Pancreas (tissue), 10 donors: ENCODE data around the gene AXIN2. TPM values are rescaled to one million over a fixed set of nuclear protein-coding genes. Genes with fewer than 3 reads are reported as not detected.

Source experiments
- ATAC-seq, 4 donors: fragments of 200-7000 bp; cut with Tn5 transposase; one replicate each; pipeline versions ENCODE4 v1.8.0 to v1.9.1; 2020; ENCODE audit warnings: mild to moderate bottlenecking in 4 of 4, moderate library complexity in 4 of 4
- DNase-seq, 6 donors: peaks; one replicate each; pipeline ENCODE4 v3.0.0-alpha.2; 2020
- FAIRE-seq: peaks from 2 replicates; lab custom pipeline; 2012; peaks lifted over from hg19 to GRCh38; lab: Jason Lieb, UNC
- H3K27ac ChIP-seq, 4 donors: fragments of 200-600 bp; sonication (generic); 1 replicate in 3 of 4; 2 replicates in 1 of 4; pipeline versions ENCODE4 v1.5.0 to v1.8.0; 2020
- H3K27me3 ChIP-seq, 4 donors: fragments of 200-600 bp; one replicate each; pipeline ENCODE4 v1.8.0; 2021
- H3K36me3 ChIP-seq, 3 donors: fragments of 200-600 bp; sonication (generic) in 1 of 3; one replicate each; pipeline versions ENCODE4 v1.5.0 to v1.8.0; 2020 to 2021
- H3K4me1 ChIP-seq, 3 donors: fragments of 200-600 bp; one replicate each; pipeline ENCODE4 v1.8.0; 2021
- H3K4me3 ChIP-seq, 4 donors: fragments of 200-600 bp; sonication (generic) in 2 of 4; one replicate each; pipeline versions ENCODE4 v1.5.0 to v1.8.0; 2020 to 2021
- H3K9me3 ChIP-seq, 4 donors: fragments of 200-600 bp; one replicate each; pipeline ENCODE4 v1.8.0; 2021
- CTCF ChIP-seq, 4 donors: fragments of 200-600 bp; sonication (generic) in 3 of 4; IDR thresholded peaks; one replicate each; pipeline versions ENCODE4 v1.5.0 to v1.8.0; 2021; ENCODE audit warnings: antibody characterized with exemption in 4 of 4
- WGBS, 2 donors: extraction: QIAGEN DNeasy Blood & Tissue Kit; methylation state at CpG; one replicate each; pipeline ENCODE4 v1.1.7; 2013; 5-methylcytosine and 5-hydroxymethylcytosine counted together
- intact Hi-C, 3 donors: fragments of 100-400 bp; cut with DNase I; formaldehyde crosslinking; loops; one replicate each; pipeline versions ENCODE4 v1.11.1 to v1.14.2; 2022
- polyA plus RNA-seq, 2 donors: library from polyadenylated mRNA; stranded (reverse); fragments of 200-250 nt; gene quantifications; one replicate each; pipeline ENCODE4 v1.2.3, GENCODE V29; 2013
- total RNA-seq, 6 donors: library from RNA; stranded (reverse); fragmentation: NEBNext Ultra II Directional in 4 of 6; extraction: Animal tissue kit (Norgen Biotek cat#: 25700) in 4 of 6; gene quantifications; one replicate each; pipeline versions ENCODE4 v1.2.1 to v1.2.4, GENCODE V29; 2021 to 2023
- donor health status: healthy with polysubstance abuse.
- donor health status: DM: no; HTN: no; CAD: no; lungs with moderate emphysema.
- donor health status: DM: no; HTN: no; CAD: no.
- donor health status: control.
- donor health status: control.
- donor health status: Bipolar disorder and iron deficiency.
- donor health status: DM: yes; HTN: yes; CAD: no.
- donor health status: DM: no; HTN: no; CAD: no.
- donor health status: DM: no; HTN: no; CAD: no.
- donor health status: DM: yes; HTN: yes; CAD: no.

AXIN2 gene
- total and polyA plus RNA-seq, 8 donors = 2.5 to 13.1 (median 3.3) TPM

GRCh38 chr17:65589321-65589720 lies 27.9 kb upstream of the AXIN2 start:
- ATAC-seq (no peak), FAIRE-seq (no peak), DNase-seq (no peak)
- no peaks in the 10 kb centered on the region for H3K27me3 ChIP-seq
- no peaks in the 10 kb centered on the region for H3K9me3 ChIP-seq
- intact Hi-C loops = no loop called here
- 92 to 96% methylated on average over 5 of the region's 5 CpGs for WGBS, 2 donors
- H3K27ac ChIP-seq = no peak overlapping the region
- TF ChIP-seq CTCF (IDR thresholded peaks at IDR 0.05) = no peak
- H3K36me3 ChIP-seq = no peaks in the 10 kb centered on the region
- peaks cover 3 to 13% (median 9%) of the 10 kb centered on the region in 3 donors for H3K4me1 ChIP-seq
- no peak overlapping the region for H3K4me3 ChIP-seq

GRCh38 chr17:65588181-65588808 lies 26.8 kb upstream of the AXIN2 start:
- DNase-seq = peak in 2 of 6 donors; percentile 55 to 68
- H3K9me3 ChIP-seq = no peaks in the 10 kb centered on the region
- H3K36me3 ChIP-seq = no peaks in the 10 kb centered on the region
- no peak overlapping the region for H3K4me3 ChIP-seq
- no peak for FAIRE-seq
- peak overlapping the region in 1 of 4 donors; percentile 3 for H3K27ac ChIP-seq
- peak in 1 of 4 donors; percentile 20 for TF ChIP-seq CTCF (IDR thresholded peaks at IDR 0.05)
- H3K27me3 ChIP-seq = no peaks in the 10 kb centered on the region
- intact Hi-C loops = no loop called here
- ATAC-seq = peak in 3 of 4 donors; percentile 63 to 78 (median 65)
- 36 to 42% methylated on average over 9 of the region's 9 CpGs for WGBS, 2 donors
- peaks cover 5 to 21% (median 12%) of the 10 kb centered on the region in 3 donors for H3K4me1 ChIP-seq

- ATAC-seq (no peak), FAIRE-seq (no peak), DNase-seq (no peak)
- intact Hi-C loops = no loop called here
- H3K4me3 ChIP-seq = no peak overlapping the region
- 71 to 82% methylated on average over 10 of the region's 10 CpGs for WGBS, 2 donors
- H3K27ac ChIP-seq = peak overlapping the region in 1 of 4 donors; percentile 3
- H3K9me3 ChIP-seq = no peaks in the 10 kb centered on the region
- H3K36me3 ChIP-seq = no peaks in the 10 kb centered on the region
- no peak for TF ChIP-seq CTCF (IDR thresholded peaks at IDR 0.05)
- H3K4me1 ChIP-seq = peaks cover 5 to 21% (median 12%) of the 10 kb centered on the region in 3 donors
- no peaks in the 10 kb centered on the region for H3K27me3 ChIP-seq
Observed at GRCh38 chr17:65587534-65588180, 26.2 kb upstream of the AXIN2 start.

- WGBS, 2 donors = 87 to 91% methylated on average over 9 of the region's 9 CpGs
- Histone ChIP-seq H3K36me3 (no peaks in the 10 kb centered on the region), H3K4me1 (peaks cover 5 to 21% (median 12%) of the 10 kb centered on the region in 3 donors), H3K4me3 (no peak overlapping the region), H3K9me3 (no peaks in the 10 kb centered on the region), H3K27ac (no peak overlapping the region), H3K27me3 (no peaks in the 10 kb centered on the region)
- no peak for TF ChIP-seq CTCF (IDR thresholded peaks at IDR 0.05)
- DNase-seq (no peak), FAIRE-seq (no peak), ATAC-seq (no peak)
- intact Hi-C loops = no loop called here
Observed at GRCh38 chr17:65586899-65587298, 25.5 kb upstream of the AXIN2 start.
